Skin of body (tissue), 2 donors: ENCODE measurements around the gene KCNJ15. TPM values are rescaled to one million over a fixed set of nuclear protein-coding genes. Genes with fewer than 3 reads are reported as not detected.
"Not testable (repeated sequence)": the region's sequence is repeated elsewhere in the genome, so short reads cannot be mapped to it uniquely, and the experiment has no call there.

ENCODE experiments used
- DNase-seq: peaks from one replicate; lab custom pipeline; 2025; lab: John Stamatoyannopoulos, UW
- total RNA-seq: library from RNA; depleted of rRNA; stranded (reverse); fragments of >200 nt; gene quantifications from one replicate; pipeline ENCODE4 v1.2.3, GENCODE V29; 2014

KCNJ15 gene
- 3.4 TPM for total RNA-seq

DNA sequence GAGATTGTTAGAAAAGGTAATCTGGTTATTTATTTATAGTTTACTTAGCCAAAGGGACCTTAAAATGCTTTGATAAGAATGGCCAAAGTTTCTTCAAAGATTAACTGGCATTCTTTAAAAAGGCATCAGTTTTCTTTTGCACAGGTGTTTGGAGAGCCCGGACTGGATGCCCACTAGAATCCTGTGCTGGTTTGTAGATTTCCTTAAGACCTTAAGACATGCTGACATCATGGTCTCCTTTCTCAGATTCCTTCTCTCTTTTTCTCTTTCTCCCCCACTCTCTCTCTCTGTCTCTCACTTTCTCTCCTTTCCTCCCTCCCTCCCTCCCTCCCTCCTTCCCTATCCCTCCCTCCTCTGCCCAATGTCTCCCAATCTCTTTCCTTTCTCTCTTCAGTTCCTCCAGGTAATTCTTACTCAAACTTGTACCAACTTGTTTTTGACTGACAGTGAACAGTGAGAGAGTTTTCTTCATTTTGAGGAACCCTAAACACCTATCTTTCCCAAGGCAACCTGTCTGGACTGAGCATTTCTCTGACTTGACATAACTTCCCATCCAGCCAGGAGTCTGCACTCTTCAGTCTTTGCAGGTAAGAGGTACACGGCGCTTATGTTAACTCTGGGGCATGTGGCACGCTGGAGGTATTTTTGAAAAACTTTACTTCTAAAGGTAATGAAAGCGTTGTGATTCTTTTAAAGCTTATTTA, at the start of gene KCNJ15:
KCNJ15 (plus strand) TSS at position 393 of the 704 bp plus-strand sequence. CDS start 42,271 bp downstream, outside the sequence.
- DNase-seq, result no peak

DNA sequence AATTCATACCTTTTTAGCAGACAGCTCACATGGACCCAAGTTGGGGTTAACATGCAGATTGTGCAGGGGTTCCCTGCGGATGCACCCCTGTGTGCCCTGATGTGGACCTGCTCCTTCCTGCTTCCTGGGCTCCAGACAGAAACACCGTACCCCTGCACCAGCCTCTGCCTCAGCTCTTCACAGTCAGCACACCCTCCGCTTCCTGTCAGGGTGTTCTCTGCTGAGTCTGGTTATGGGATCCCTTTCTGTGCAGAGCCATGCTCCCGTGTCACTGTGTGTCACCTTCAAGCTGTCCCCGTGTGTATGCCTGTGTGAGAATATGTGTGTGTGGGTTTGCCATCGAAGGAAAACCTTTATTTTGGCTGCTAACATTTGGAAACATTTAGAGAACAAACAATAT, 48.7 kb upstream of the KCNJ15 start:
- DNase-seq, result no peak

DNA sequence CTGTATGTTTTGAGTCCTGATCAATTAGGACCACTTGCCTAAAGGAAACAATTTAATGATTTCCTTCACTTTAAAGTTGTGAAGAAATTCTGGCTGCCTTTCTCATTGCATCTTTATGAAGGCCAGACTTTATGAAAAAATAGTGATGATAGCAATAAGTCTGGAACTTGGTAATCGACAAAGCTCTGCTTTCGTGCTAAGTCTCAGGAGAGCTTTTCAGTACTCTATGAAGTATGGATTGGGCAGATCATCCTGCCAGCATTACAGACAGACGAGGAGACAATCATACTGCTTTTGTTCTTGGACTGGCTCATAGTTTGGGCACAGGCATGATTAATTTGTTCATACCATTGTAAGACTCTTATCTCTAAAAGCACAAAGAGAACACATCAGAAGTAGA, 45.5 kb upstream of the KCNJ15 start:
- DNase-seq, result peak; percentile 71

DNA sequence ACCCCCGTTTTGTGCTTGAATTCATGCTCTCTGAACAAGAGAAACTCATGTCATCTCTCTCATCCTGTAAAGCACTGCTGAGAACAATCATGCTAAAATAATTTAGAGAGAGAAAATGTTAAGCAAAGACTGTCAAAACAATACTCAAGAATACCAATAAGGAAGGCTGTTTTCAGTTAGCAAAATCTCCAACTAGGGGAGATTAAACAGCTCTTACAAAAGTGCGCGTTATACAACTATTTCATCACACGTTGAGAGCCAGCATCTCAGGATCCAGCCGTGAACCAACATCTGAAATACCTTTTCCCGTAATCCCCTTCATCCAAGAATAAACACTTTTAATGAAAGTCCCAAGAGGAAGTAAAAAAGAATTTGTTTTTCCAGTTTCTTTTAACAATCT, 44.1 kb upstream of the KCNJ15 start:
- no peak for DNase-seq

DNA sequence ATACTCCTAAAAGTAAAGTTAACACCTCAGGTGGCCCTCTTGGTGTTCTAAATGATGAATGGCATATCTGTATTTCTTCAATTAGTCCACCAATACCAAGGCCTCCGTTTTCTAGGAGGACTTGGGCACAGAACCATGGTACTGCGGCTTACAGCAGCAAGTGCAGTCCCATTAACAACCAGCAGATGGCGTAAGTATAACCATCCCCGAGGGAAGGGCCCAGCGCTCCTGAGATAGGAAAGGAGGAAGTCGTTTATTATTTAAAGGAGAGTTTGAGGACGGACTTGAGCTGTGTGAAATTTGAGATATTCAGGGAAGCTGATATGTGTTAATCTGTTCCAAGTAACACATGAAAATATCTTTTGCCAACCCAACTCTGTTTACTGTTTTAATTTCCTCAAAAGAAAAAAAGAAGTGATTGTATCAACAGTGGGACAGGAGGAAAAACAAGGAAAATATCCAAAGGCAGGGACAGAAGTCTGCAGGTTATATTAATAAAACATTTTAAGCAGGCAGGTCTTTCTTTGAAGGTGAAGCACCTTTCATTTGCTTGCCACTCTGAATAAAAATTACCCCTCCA, 37.7 kb upstream of the KCNJ15 start:
- DNase-seq, result peak; percentile 22

DNA sequence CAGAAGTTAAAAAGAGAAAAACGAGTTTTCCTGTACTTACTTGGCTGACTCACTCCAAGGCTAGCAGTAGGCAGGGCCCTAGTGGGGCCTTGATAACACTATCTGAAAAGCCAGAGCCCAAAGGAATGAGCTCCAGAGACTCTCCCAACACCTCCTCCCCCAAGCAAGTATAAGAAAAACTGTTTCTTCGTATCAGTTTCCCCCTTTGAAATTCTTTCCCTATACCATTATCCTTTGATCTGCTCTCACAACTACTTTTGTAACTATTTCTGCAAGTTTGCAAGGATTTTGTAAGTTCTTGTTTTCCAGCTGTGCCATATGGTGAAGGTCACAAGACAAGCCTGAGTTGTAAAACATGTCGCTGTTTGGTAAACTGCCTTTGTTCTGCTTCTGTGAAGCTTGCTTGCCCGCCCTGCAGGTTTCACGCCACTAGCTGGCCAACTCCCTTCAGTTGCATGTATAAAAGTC, 36.5 kb upstream of the KCNJ15 start:
- DNase-seq, result no peak

DNA sequence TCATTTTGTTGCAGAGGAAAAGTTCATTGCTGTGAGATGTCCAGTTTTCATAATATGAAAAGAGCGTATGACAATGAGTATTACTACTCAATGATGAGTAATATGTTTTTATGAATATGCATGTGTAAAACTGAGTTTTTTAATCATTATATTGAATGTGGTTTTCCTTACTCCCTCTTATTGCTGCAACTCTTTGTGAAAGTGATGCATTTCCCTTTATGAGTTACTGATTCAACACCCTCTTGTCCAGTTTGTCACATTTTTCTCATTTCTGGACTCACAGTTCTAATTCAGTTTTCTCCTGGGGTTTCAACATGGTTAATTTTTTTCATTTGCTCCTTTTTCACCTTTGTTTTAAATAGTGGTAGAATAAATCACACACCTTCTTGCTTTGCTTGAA, 35.2 kb upstream of the KCNJ15 start:
- no peak for DNase-seq

DNA sequence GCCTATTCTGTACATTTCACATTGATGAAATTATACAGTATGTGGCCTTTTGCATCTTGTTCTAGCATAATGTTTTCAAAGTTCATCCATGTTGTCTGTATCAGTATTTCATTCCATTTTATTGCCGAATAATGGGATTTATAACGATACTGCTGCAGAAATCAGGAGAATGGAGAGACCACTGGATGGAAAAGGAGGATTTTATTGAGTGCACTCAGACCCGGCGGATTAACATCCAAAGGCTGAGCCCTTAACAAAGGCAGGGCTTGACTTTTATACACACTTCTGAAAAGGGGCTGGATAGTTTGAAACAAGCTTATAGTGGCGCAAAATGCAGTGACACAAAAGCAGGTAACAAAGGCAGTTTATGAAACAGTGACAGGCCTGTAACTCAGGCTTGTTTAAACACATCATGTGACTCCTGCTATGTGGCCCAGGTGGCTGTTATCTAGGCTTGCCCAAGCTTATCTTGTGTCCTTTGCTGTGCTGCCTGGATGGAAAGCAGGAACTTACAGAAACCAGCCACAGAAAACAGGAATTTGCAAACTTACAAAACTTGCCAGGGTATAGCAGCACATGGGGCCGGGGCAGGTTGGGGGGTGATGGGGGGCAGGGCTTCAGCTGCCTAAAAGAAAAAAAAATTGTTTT, 32.8 kb upstream of the KCNJ15 start:
- DNase-seq, result no peak

DNA sequence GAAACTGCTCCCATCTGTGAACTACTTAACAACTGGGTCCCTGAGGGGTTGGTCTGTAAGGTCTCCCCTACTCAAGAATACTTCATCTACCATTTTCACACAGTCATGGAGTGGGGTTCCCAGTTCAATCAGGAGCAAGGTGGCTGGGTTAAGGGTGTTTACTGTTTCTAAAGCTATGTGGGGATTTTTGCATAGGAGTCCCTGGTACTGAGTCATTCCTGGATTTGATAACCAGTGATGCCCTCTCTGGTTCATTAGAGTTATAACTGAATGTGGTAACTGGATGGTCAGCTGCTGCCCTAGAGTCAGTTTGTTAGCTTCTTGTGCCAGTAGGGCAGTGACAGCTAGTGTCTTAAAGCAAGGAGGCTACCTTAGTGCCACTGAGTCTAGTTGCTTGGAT, 29.4 kb upstream of the KCNJ15 start:
- no peak for DNase-seq

DNA sequence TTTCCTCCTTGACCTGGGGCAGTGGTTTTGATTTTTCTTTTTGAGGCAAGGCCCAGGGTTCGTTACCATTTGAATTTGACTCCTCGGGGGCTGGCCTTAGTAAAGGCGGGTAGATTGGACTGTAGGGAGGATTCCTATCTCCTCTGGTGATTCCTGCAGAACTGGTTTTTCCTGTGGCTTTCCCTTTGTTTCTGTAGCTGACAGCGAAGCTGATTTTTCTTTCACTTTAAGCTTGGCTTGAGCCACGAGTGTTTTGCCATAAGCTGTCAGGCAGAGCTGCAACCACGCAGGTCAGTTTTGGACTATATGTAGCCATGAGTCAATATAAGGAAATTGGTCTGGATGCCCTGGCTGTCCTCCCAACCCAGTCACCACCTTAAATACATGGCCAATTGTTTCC, 28.7 kb upstream of the KCNJ15 start:
- no peak for DNase-seq

DNA sequence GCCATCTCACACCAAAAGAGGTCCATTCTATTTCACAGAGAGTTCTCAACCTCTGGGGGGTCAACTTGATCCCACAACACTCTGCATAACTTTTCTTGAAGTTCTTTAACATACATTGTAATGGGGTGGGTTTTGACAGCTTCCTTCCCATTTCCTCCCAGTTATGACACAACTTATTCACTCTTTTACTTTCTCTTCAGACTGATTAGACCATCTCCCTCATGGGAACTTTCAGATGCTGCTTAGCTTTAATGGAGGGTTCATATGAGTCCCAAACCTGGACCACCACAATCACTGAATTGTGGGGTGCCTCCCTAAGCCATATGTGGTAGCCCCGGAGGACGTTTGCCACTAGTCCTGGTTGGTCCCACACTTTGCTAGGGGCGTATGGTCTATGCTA, 28.3 kb upstream of the KCNJ15 start:
- DNase-seq, result no peak

DNA sequence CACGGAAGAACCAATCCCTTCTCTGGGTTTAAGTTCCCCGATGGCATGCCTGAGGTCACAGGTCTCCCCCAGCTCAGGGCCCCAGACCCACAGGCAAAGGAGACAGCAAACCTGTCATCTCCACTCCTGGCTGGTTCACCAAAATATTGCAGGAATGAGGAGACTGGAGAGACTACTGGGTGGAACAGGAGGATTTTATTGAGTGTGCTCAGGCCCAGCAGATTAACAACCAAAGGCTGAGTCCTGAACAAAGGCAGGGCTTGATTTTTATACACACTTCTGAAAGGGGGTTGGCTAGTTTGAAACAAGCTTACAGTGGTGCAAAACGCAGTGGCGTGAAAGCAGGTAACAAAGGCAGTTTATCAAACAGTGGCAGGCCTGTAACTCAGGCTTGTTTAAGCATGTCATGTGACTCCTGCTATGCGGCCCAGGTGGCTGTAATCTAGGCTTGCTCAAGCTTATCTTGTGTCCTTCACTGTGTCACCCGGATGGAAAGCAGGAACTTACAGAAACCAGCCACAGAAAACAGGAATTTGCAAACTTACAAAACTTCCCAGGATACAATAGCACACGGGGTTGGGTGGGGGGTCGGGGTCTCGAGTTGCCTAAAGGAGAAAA, 27.4 kb upstream of the KCNJ15 start:
- DNase-seq, result no peak

DNA sequence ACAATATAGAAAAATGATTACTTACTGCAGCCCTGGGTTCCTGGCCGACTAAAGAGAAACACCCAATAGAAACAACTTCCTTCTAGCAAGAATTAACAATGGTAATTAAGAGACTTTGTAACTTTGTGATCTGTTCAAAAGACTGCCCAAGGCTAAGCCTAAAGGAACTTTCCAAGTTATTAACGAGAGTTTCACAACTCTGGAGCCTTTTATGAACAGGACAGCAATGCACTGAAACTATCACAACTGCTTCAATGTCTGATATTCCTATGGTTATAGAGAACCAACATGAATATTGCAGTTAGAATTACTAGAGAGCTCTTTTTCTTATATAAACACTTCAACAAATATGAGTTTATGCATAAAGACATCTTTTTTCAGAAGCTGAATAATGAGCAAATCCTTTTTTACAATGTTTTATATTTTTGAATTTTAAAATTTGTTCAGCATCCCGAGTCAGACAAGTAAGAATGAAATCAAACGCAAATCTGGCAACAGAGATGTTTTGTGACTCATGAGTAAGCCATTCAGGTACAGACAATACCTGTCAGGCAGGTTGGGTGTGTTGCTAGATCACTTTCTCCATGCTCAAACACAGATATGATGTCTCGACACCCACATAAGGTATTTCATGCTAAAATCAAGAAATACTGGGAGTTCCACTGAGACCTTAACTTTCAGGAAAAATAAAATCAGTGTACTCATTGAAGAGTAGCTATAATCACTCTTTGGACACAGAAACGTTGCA, 22.2 kb upstream of the KCNJ15 start:
- no peak for DNase-seq

DNA sequence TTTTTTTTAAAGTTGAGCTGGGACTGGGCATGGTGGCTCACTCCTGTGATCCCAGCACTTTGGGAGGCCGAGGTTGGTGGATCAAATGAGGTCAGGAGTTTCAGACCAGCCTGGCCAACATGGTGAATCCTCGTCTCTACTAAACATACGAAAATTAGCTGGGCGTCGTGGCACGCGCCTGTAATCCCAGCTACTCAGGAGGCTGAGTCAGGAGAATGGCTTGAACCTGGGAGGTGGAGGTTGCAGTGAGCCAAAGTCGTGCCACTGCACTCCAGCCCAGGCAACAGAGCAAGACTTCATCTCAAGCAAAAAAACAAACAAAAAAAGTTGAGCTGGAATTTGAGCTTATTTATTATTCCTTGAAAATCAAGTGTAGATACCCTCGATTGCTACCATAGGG, 21.5 kb upstream of the KCNJ15 start:
- DNase-seq, result not testable (repeated sequence)

DNA sequence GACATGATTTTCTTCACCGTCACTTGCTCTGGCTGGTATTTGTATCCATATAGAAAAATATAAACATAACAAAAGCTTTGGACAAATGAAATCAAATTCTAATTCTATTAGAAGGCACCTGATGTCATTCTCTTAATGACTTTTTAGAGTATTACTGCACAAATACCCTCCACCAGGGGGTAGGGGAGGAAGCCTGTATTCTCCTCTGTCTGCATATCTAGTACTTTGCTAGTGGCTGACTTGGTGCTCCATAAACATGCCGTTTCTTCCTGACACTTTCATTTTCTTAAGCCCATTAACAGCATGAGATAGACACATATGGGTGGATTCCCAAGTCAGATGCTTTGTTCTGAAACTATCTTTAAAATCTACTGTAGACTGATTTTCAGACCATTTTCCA, 20.6 kb upstream of the KCNJ15 start:
- no peak for DNase-seq

DNA sequence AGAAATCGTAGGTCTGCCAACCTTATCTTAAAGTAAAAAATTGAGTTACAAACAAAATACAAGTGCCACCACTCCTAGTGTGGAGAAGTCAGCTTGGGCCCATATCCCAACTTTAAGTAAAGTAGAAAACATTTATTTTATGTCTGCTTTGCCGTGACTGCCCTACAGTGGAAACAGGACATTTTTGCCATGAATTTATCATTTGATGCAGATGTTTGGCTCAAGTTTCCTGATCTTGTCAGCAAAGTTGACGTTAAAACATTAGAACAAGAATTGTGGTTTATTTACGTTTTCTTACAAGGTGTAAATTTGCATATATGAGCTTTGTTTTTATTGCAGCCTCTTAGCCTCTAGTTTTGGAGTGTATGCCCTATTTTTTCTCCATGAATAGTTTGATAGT, 17.1 kb upstream of the KCNJ15 start:
- peak; percentile 38 for DNase-seq

DNA sequence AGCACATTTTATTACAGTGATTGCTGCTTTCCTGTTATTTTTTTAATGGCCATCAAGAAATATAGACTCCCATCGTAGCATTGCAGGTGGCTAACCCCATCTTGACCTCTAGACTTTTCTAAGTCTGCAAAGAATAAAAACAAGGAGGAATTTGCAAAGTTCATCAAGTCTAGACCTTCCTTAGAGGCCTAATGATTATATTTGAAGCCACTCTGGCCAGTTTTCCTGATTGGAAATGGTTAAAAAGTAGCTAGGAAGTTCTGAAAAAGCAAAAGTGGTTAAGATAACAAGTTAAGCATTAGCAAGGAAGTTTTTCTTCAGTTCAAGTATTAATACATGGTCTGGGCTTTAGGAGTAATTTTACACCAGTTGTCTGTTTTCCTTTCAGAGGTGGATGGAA, 16.7 kb upstream of the KCNJ15 start:
- DNase-seq, result no peak

DNA sequence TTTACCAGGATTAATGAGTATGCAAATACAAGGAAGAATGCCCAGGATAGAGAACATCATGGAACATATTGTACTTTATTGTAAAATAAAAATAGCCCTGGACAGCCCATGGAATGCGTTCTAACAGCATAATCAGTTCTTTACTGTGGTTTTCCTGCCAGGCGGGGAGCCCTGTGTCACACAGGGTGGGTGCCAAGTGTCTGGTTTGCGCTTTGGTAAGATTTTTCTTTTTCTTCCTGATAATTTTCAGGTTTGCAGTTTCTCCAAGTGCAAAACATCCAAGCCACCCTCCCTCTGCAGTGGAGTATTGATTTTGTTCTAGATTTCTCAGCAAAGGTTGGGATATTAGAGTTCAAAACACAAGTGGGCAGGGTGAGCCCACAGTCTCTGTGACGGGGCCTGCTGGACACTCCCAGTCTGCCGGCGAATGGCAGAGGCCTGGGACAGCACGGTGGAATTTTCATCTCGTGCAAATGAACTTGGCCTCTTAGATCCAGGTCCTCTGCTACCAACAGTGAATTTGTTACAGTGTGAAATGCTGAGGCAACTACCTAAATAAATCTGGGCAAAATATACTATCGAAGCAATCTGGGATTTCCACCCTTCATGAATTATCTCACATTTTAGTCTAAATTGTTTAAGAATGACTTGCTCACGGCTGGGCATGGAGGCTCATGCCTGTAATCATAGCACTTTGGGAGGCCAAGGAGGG, 15.6 kb upstream of the KCNJ15 start:
- no peak for DNase-seq

DNA sequence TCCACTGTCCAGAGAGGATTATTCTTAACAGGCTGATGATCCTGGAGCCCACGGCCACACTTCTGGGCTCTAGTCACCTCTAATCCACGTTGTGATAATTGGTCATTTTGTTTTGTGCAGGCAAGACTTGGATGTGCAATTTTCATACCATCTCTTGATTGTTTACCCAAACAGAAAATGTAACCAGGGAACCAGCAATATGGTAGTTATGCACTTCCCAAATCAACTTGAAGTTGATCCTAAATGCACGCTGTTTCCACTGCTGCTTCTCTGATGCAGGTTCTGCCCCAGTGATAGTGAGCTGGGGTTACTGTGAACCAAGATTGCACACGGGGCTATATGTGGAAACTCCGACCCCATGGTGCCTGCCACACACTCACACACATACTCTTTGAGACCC, 14.7 kb upstream of the KCNJ15 start:
- DNase-seq, result no peak

DNA sequence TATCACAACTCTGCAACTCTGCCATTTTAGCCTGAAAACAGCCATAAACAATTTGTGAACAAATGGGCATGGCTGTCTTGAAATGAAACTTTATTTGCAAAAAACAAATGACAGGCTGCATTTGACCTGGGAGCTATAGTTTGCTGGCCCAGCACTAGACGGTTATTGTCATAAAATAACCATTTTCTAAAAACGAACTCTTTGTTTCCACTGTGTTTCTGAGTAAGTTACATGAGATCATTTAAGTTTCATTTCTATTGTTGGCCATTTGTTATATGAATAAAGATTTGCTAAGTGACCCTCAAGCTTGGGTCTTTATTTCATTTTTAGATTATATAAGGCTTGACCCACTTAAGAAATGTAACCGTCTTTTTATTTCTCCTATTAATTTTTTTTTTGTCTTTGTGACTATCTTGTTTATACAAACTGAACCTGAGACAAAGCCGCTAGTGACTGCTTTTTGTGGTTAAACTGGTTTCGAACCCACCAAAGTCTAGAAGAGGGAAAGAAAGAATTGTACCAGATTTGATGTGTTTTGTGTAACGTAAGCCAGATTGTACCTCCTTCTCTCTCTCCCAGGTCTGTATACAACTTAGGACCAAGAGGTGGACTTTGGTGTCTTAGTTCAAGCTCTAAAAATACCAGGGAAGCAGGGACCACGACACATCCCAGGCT, 12.9 kb upstream of the KCNJ15 start:
- DNase-seq, result no peak

DNA sequence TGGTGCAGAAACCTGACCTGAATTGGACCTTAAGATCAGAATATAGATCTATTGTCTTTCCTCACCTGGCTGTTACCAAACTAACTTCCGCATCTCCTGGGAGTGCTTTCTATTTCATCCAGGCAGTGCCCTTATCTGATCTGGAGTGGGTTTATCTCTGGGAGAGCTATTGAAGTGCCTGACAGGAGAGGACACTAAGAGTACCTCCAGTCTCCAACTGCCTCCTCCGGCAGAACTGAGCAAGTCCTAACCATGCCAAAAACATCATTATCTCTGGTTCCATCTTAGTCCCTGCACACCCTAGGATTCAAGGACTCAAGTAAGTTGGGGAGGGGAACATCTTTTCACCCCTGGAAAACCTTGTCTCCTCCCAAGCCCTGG, 12.4 kb upstream of the KCNJ15 start:
- no peak for DNase-seq
